GM21723 (cell line): ENCODE measurements around the gene DCAF11.

Experiments used
- ATAC-seq: cut with Tn5 transposase; IDR thresholded peaks from one replicate; pipeline ENCODE4 v1.9.1; 2021; ENCODE audit warnings: mild to moderate bottlenecking, moderate library complexity; ENCODE audit not compliant: unreplicated experiment

DCAF11 gene

DNA sequence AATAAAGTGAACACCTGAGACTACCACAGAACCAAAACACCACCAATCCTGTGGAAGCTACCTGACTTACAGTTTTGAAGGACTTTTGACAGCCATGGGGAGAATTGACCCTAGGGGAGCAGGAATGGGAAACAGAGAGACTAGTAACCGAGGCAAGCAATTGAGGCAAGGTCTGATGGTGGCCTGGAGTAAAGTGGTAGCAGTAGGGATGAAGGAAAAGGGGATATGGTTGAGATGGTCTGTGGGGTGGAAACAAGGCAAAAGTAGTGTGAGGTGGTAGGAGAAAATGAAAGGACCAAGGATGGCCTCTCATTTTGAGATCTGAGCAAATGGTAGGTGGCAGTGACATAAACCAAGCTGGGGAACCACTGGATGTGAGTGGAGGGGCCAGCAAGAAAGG, 42.3 kb downstream of the DCAF11 start:
- ATAC-seq: no peak

GRCh38 chr14:24157331-24157730, 42.8 kb downstream of the DCAF11 start:
- ATAC-seq: no peak

GRCh38 chr14:24159777-24160498, 45.4 kb downstream of the DCAF11 start:
- ATAC-seq: no peak

DNA sequence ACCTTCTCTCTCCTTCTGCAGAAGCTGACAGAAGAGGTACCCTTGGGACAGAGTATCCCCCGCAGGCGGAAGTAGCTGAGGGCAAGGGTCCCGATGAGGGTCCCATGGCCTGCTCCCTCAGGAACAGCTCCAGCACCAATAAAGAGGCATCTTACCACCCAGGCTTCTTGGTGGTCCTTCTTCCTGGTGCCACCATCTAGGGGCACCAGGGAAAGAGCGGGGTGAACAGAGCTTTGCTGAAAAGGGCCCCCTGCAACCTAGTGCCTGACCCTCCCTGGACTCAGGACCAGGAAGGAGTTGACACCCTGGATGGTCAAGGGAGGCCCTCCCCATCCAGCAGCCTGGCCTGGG, 45.9 kb downstream of the DCAF11 start:
- ATAC-seq: peak; percentile 2

GRCh38 chr14:24160850-24161804, 46.5 kb downstream of the DCAF11 start, which contains the start of gene IRF9:
Gene IRF9 (plus strand): TSS chr14:24161265. CDS start chr14:24162145, 880 bp downstream.
- ATAC-seq: peak; percentile 85

GRCh38 chr14:24162093-24162492, 47.5 kb downstream of the DCAF11 start:
- ATAC-seq: no peak

DNA sequence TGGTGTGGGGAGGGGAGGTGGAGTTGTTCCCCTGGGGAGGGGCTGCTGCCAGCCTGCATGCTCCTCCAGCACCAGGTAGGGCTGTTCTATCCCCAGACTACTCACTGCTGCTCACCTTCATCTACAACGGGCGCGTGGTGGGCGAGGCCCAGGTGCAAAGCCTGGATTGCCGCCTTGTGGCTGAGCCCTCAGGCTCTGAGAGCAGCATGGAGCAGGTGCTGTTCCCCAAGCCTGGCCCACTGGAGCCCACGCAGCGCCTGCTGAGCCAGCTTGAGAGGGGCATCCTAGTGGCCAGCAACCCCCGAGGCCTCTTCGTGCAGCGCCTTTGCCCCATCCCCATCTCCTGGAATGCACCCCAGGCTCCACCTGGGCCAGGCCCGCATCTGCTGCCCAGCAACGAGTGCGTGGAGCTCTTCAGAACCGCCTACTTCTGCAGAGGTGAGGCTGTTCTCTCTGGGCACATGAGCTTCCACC, 50.0 kb downstream of the DCAF11 start:
- no peak for ATAC-seq

DNA sequence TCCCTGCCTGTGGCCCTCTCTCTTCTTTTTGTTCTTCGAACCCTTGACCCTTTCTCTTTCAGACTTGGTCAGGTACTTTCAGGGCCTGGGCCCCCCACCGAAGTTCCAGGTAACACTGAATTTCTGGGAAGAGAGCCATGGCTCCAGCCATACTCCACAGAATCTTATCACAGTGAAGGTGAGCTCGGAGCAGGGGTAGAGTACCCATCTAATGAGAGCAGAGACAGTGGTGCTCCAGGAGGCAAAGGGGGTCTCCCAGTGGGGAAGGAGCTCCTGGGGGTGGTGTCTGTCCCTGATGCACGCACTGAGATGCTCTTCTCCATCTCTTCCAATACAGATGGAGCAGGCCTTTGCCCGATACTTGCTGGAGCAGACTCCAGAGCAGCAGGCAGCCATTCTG, 51.2 kb downstream of the DCAF11 start:
- ATAC-seq: no peak

- ATAC-seq: no peak
These were observed 53.0 kb downstream of the DCAF11 start for GRCh38 chr14:24167469-24168114.

DNA sequence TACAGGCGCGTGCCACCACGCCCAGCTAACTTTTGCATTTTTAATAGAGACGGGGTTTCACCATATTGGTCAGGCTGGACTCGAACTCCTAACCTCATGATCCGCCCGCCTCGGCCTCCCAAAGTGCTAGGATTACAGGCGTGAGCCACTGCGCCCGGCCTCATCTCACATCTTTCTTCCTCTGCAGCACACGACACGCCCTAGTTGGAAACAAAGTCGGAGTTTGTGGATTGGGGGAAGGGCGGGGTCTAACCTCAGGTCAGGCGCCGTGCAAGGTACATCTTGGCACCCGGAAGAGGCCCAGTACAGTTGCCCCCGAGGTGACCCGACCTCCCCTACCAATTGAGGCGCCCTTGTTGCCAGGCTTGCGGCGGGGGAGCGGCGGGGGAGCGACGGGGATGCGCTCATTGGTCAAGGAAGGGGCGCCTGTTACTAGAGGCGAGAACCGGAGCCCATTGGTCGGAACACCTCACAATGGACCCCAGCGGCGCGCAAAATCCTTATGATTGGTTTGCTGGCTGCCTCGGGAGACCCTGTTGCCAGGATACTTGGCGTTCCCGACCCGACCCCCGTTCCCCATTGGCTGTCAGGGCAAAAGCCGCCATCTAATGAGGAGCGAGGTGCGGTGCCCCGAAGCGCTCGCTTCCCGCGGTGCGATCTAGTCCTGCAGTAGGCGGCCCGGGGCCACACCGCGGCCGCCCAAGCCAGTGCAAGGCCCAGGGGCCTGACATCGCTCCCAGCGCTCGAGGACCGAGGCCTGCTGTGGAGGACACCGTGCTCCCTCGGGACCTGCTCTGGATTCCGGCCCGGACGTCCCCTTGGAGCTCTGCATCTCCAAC, 57.1 kb downstream of the DCAF11 start, which contains the start of gene REC8:
TSS of gene REC8 (plus strand) at position 659 of the 839 bp plus-strand sequence. CDS start 473 bp downstream, outside the sequence.
- peak; percentile 83 for ATAC-seq

GRCh38 chr14:24172261-24172860, 57.8 kb downstream of the DCAF11 start:
- ATAC-seq: no peak

- ATAC-seq: no peak
These were observed 58.3 kb downstream of the DCAF11 start for GRCh38 chr14:24172871-24173281.
